HG02588 (cell line): ENCODE results near the gene OSBPL10.

Source experiments
- ATAC-seq: cut with Tn5 transposase; IDR thresholded peaks from one replicate; pipeline ENCODE4 v1.9.1; 2021; ENCODE audit warnings: mild to moderate bottlenecking, moderate library complexity; ENCODE audit not compliant: unreplicated experiment

The OSBPL10 gene

GRCh38 chr3:31823184-31823583 lies 157.9 kb downstream of the OSBPL10 start:
- ATAC-seq, result no peak

- no peak for ATAC-seq
These were observed 159.9 kb downstream of the OSBPL10 start for GRCh38 chr3:31821118-31821517.

- no peak for ATAC-seq
These were observed 161.6 kb downstream of the OSBPL10 start for GRCh38 chr3:31819441-31819840.

GRCh38 chr3:31817411-31817966 lies 163.6 kb downstream of the OSBPL10 start:
- ATAC-seq, result no peak

GRCh38 chr3:31815631-31816440 lies 165.2 kb downstream of the OSBPL10 start:
- ATAC-seq, result no peak

GRCh38 chr3:31815006-31815405 lies 166.1 kb downstream of the OSBPL10 start:
- no peak for ATAC-seq

GRCh38 chr3:31813686-31814085 lies 167.4 kb downstream of the OSBPL10 start:
- no peak for ATAC-seq

- no peak for ATAC-seq
These were observed 167.9 kb downstream of the OSBPL10 start for GRCh38 chr3:31813197-31813596.

- ATAC-seq, result no peak
These were observed 170.1 kb downstream of the OSBPL10 start for GRCh38 chr3:31810991-31811433.

- no peak for ATAC-seq
These were observed 172.8 kb downstream of the OSBPL10 start for GRCh38 chr3:31808143-31808720.

- ATAC-seq, result no peak
These were observed 176.6 kb downstream of the OSBPL10 start for GRCh38 chr3:31804251-31805051.

- no peak for ATAC-seq
These were observed 177.9 kb downstream of the OSBPL10 start for GRCh38 chr3:31802981-31803740.

- ATAC-seq, result no peak
These were observed 180.6 kb downstream of the OSBPL10 start for GRCh38 chr3:31800436-31800835.

GRCh38 chr3:31798840-31799239 lies 182.2 kb downstream of the OSBPL10 start:
- ATAC-seq, result no peak

- no peak for ATAC-seq
These were observed 187.2 kb downstream of the OSBPL10 start for GRCh38 chr3:31793821-31794220.

GRCh38 chr3:31791090-31791430 lies 190.0 kb downstream of the OSBPL10 start:
- ATAC-seq, result no peak

GRCh38 chr3:31790193-31791089 lies 190.6 kb downstream of the OSBPL10 start:
- no peak for ATAC-seq

- ATAC-seq, result no peak
These were observed 191.6 kb downstream of the OSBPL10 start for GRCh38 chr3:31789429-31789828.

- ATAC-seq, result no peak
These were observed 195.3 kb downstream of the OSBPL10 start for GRCh38 chr3:31785734-31786133.

- ATAC-seq, result no peak
These were observed 195.8 kb downstream of the OSBPL10 start for GRCh38 chr3:31785286-31785685.
